SK-N-SH treated with all-trans-retinoic acid at 6 μM for 48 hours (cell line): ENCODE results near the gene KRTAP10-2.

Experiments used
- ATAC-seq: fragments of 200-7000 bp; cut with Tn5 transposase; 3 replicates; pipeline ENCODE4 v1.9.1; 2020; ENCODE audit warnings: mild to moderate bottlenecking, moderate library complexity
- ARNTL ChIP-seq: fragments of 450-650 bp; formaldehyde crosslinking; IDR thresholded peaks from 2 replicates; pipeline ENCODE4 v1.5.0; 2020; ENCODE audit warnings: low read depth, mild to moderate bottlenecking, moderate library complexity, borderline replicate concordance
- BACH2 ChIP-seq: fragments of 250-450 bp; sonication (Bioruptor Pico); IDR thresholded peaks from 2 replicates; pipeline ENCODE4 v1.9.0; 2021; ENCODE audit warnings: mild to moderate bottlenecking, borderline replicate concordance
- CSDC2 ChIP-seq: fragments of 250-450 bp; sonication (Bioruptor Pico); IDR thresholded peaks from 2 replicates; pipeline ENCODE4 v1.5.0; 2020; ENCODE audit warnings: mild to moderate bottlenecking, moderate library complexity
- ESRRG ChIP-seq: fragments of 250-450 bp; sonication (Bioruptor Pico); IDR thresholded peaks from 2 replicates; pipeline ENCODE4 v1.6.1; 2021; ENCODE audit warnings: mild to moderate bottlenecking
- ISL1 ChIP-seq: fragments of 250-450 bp; sonication (Bioruptor Pico); IDR thresholded peaks from 2 replicates; pipeline ENCODE4 v2.1.2; 2022; ENCODE audit warnings: mild to moderate bottlenecking, moderate library complexity
- OSR1 ChIP-seq: fragments of 250-450 bp; sonication (Bioruptor Pico); IDR thresholded peaks from 2 replicates; pipeline ENCODE4 v1.8.0; 2022; ENCODE audit warnings: moderate library complexity, mild to moderate bottlenecking, inconsistent platforms
- PATZ1 ChIP-seq: fragments of 250-450 bp; sonication (Bioruptor Pico); IDR thresholded peaks from 2 replicates; pipeline ENCODE4 v1.8.0; 2020; ENCODE audit warnings: mild to moderate bottlenecking, moderate library complexity, borderline replicate concordance
- PPARA ChIP-seq: fragments of 250-450 bp; sonication (Bioruptor Pico); IDR thresholded peaks from 2 replicates; pipeline ENCODE4 v1.5.0; 2020; ENCODE audit warnings: mild to moderate bottlenecking, borderline replicate concordance
- RARB ChIP-seq: fragments of 250-450 bp; sonication (Bioruptor Pico); IDR thresholded peaks from 2 replicates; pipeline ENCODE4 v1.8.0; 2021; ENCODE audit warnings: mild to moderate bottlenecking, moderate library complexity
- SNAI2 ChIP-seq: fragments of 250-450 bp; sonication (Bioruptor Pico); IDR thresholded peaks from 2 replicates; pipeline ENCODE4 v1.5.0; 2020; ENCODE audit warnings: mild to moderate bottlenecking, moderate library complexity
- TCF4 ChIP-seq: fragments of 250-450 bp; sonication (Bioruptor Pico); IDR thresholded peaks from 2 replicates; pipeline ENCODE4 v1.8.0; 2021; ENCODE audit warnings: mild to moderate bottlenecking, moderate library complexity, borderline replicate concordance
- TOX ChIP-seq: fragments of 250-450 bp; sonication (Bioruptor Pico); IDR thresholded peaks from 2 replicates; pipeline ENCODE4 v1.8.0; 2021; ENCODE audit warnings: mild to moderate bottlenecking, moderate library complexity, borderline replicate concordance
- TSHZ2 ChIP-seq: fragments of 250-450 bp; sonication (Bioruptor Pico); IDR thresholded peaks from 2 replicates; pipeline ENCODE4 v1.5.0; 2020; ENCODE audit warnings: mild to moderate bottlenecking, moderate library complexity
- ZC3H10 ChIP-seq: fragments of 250-450 bp; sonication (Bioruptor Pico); IDR thresholded peaks from 2 replicates; pipeline ENCODE4 v1.5.1; 2021; ENCODE audit warnings: mild to moderate bottlenecking, moderate library complexity
- ZFP3 ChIP-seq: fragments of 250-450 bp; sonication (Bioruptor Pico); IDR thresholded peaks from 2 replicates; pipeline ENCODE4 v1.5.0; 2020; ENCODE audit warnings: mild to moderate bottlenecking, moderate library complexity
- ZNF70 ChIP-seq: fragments of 450-650 bp; formaldehyde crosslinking; IDR thresholded peaks from 2 replicates; pipeline ENCODE4 v1.5.0; 2020; ENCODE audit warnings: mild to moderate bottlenecking, moderate library complexity
- ZNF8 ChIP-seq: fragments of 450-650 bp; formaldehyde crosslinking; IDR thresholded peaks from 2 replicates; pipeline ENCODE4 v1.5.0; 2020; ENCODE audit warnings: mild to moderate bottlenecking, moderate library complexity
- TF ChIP-seq, protein P1 (sequence below): fragments of 250-450 bp; sonication (Bioruptor Pico); IDR thresholded peaks from 2 replicates; pipeline ENCODE4 v1.8.0; 2021; ENCODE audit warnings: low read depth, mild to moderate bottlenecking, moderate library complexity, borderline replicate concordance

The KRTAP10-2 gene

GRCh38 chr21:44528634-44528995 lies 22.7 kb downstream of the KRTAP10-2 start:
- TF ChIP-seq ISL1 = no peak
- TF ChIP-seq, all 23 proteins: peak for 0

GRCh38 chr21:44527983-44528633 lies 23.2 kb downstream of the KRTAP10-2 start:
- ATAC-seq = no peak; the same call in 2 of the 3 replicates
- no peak for TF ChIP-seq ZFP3
- TF ChIP-seq TOX = no peak
- TF ChIP-seq ZC3H10 (CRISPR knock-in tag) = no peak
- TF ChIP-seq PPARA (CRISPR knock-in tag) = no peak
- no peak for TF ChIP-seq ZNF8 (CRISPR knock-in tag)
- TF ChIP-seq, protein P1, sequence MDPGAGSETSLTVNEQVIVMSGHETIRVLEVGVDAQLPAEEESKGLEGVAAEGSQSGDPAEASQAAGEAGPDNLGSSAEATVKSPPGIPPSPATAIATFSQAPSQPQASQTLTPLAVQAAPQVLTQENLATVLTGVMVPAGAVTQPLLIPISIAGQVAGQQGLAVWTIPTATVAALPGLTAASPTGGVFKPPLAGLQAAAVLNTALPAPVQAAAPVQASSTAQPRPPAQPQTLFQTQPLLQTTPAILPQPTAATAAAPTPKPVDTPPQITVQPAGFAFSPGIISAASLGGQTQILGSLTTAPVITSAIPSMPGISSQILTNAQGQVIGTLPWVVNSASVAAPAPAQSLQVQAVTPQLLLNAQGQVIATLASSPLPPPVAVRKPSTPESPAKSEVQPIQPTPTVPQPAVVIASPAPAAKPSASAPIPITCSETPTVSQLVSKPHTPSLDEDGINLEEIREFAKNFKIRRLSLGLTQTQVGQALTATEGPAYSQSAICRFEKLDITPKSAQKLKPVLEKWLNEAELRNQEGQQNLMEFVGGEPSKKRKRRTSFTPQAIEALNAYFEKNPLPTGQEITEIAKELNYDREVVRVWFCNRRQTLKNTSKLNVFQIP (CRISPR knock-in tag) = no peak

More at GRCh38 chr21:44528634-44528995, 22.7 kb downstream of the KRTAP10-2 start:
- ATAC-seq = no peak; the same call in 2 of the 3 replicates

DNA sequence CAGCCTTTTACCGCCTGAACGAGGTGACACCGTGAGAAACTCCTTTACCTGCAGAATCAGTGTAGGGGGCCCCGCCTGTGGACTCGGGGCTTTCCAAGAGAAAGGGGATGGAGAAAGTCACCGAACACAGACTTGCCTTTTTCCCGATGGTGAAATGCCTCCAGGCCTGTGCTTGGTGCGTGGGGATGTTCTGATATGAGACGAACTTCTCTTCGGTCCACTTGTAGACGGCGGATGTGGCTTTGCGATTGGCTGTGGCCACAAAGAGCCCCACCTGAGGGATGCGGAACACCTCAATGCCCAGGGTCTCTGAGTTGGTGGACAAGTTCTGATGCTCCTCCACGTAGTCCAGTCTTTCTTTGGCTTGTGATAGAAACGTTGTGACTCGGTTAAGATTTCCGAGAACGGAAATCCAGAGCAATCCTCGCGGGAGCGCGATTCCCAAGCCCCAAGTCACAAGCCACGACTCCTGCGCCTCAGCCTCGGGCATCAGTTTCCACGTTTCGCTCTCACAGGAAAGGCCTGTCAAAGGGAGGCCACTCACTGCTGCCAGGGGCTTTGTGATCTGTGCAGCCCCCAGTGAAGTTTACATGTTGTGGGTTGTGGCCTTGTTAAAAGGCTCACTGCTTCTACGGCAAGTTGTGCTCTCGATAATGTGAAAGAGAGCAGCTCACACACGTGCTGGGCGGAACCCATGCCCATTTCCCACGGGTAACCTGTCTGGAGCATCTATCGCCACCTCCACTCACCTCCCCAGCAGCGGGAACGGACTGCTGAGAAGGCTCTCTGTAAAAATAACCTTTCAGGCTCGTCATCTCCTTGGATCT lies 23.9 kb downstream of the KRTAP10-2 start:
- TF ChIP-seq TCF4 (no peak), BACH2 (CRISPR knock-in tag) (no peak), ZNF70 (CRISPR knock-in tag) (no peak), PPARA (CRISPR knock-in tag) (no peak), OSR1 (no peak), RARB (CRISPR knock-in tag) (no peak), TOX (no peak), SNAI2 (CRISPR knock-in tag) (no peak), ARNTL (CRISPR knock-in tag) (no peak), CSDC2 (CRISPR knock-in tag) (no peak), ISL1 (no peak), ZC3H10 (CRISPR knock-in tag) (no peak)
- ATAC-seq = no peak

- TF ChIP-seq ZC3H10 (CRISPR knock-in tag) = no peak
- TF ChIP-seq TSHZ2 = no peak
- no peak for TF ChIP-seq CSDC2 (CRISPR knock-in tag)
- no peak for TF ChIP-seq PATZ1
- no peak for TF ChIP-seq ARNTL (CRISPR knock-in tag)
- TF ChIP-seq ISL1 = no peak
- TF ChIP-seq, protein P1 (CRISPR knock-in tag) = no peak
- TF ChIP-seq TOX = no peak
- TF ChIP-seq ESRRG = no peak
- no peak for ATAC-seq
These were observed 25.0 kb downstream of the KRTAP10-2 start for GRCh38 chr21:44526096-44526997.
